HG03175 (cell line): ENCODE results near the gene ORM2.
"Not testable (repeated sequence)": the region's sequence is repeated elsewhere in the genome, so short reads cannot be mapped to it uniquely, and the experiment has no call there.

Experiments
- ATAC-seq: cut with Tn5 transposase; IDR thresholded peaks from one replicate; pipeline ENCODE4 v1.9.1; 2021; ENCODE audit warnings: mild to moderate bottlenecking, moderate library complexity; ENCODE audit not compliant: unreplicated experiment

ORM2 gene

GRCh38 chr9:114329625-114330022 is at the start of gene ORM2:
Gene ORM2 (plus strand): TSS chr9:114329869. CDS start chr9:114329905, 36 bp downstream.
- not testable (repeated sequence) for ATAC-seq

GRCh38 chr9:114280636-114281472 is 48.8 kb upstream of the ORM2 start:
- ATAC-seq, result no peak

GRCh38 chr9:114281473-114282103 is 48.1 kb upstream of the ORM2 start:
- no peak for ATAC-seq

DNA sequence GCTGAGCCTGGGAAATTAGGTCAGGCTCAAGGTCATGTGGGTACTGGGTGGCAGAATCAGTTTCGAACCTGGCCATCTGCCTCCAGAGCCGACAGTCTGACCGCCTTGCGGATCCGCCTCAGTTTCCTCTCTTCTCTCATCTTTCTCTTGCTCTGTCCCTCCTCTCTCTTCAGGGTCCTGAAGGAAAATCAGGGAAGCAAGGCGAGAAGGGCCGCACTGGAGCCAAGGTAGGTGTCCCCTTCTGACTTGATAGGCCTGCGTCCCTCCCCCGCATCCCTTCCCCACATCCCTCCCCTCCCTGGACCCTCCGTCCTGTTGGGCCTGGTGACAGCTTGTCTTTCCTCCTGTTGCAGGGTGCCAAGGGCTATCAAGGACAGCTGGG is 47.6 kb upstream of the ORM2 start:
- no peak for ATAC-seq

- no peak for ATAC-seq
Measured at GRCh38 chr9:114282507-114282906, 47.2 kb upstream of the ORM2 start.

DNA sequence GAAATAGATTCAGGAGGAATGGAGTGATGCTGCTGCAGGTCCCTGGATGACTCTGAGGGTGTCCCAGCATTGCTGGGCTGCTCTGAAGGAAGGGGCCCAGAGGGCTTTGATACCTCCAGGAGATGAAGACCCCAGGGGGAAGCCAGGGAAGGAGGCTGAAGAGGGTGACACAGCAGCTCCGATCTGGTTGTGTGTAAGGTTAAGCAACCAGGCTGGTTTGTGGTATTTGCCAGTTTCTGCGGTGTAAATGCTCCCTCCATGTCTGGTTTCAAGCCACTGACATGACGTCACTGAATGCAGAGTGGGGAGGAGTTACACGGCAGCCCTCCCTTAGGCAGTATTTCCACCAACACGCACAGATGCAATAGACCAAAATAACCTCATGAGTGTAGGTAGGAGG is 46.7 kb upstream of the ORM2 start:
- no peak for ATAC-seq

DNA sequence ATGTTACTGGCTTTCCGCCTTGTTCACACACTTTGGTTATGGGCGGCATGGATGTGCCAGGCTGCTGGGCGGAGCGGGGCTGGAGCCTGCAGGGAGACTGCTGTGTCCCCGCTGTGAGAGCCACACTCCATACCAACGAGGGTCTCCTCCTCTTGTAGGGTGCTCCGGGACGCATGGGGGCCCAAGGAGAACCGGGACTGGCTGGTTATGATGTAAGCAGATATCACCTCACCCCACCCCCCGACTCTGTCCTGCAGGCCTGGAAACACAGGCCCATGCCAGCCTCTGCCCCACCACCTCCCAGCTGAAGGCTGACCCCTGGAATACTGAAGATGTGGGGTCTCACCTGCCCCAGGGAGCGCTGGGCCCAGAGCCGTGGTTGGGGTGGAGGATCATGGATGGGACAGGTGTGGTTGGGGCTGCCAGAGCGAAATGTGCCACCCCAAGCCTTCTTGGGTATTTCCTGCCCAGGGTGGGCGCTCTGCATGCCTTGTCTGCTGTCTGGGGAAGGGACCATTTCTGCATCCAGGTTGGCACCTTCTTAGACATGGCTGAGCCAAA is 46.0 kb upstream of the ORM2 start:
- ATAC-seq, result no peak

- no peak for ATAC-seq
Measured at GRCh38 chr9:114284316-114285060, 45.2 kb upstream of the ORM2 start.

GRCh38 chr9:114285166-114285867 is 44.4 kb upstream of the ORM2 start:
- ATAC-seq, result no peak

DNA sequence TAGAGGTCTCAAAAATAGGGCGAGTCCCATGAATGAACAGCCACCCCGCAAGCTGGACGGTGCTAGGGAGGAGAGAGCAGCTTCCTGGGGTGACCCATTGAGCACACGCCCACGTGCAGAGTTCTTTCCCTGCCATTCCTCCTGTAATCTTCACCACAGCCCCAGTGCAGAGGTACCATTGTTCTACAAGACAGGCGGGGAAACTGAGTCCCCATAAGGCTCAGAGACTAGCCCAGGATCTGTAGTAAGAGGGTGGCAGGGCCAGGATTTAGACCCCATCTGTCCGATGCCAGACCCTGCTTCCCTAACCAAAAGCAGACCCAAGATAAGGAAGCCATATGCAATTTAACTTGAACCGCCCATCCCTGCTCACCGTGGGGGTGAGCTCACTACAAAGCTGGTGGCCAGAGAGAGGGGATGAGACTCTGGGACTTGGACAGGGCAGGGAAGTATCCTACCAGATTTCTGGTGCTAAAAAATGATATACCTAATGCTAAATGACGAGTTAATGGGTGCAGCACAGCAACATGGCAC is 43.5 kb upstream of the ORM2 start:
- no peak for ATAC-seq

DNA sequence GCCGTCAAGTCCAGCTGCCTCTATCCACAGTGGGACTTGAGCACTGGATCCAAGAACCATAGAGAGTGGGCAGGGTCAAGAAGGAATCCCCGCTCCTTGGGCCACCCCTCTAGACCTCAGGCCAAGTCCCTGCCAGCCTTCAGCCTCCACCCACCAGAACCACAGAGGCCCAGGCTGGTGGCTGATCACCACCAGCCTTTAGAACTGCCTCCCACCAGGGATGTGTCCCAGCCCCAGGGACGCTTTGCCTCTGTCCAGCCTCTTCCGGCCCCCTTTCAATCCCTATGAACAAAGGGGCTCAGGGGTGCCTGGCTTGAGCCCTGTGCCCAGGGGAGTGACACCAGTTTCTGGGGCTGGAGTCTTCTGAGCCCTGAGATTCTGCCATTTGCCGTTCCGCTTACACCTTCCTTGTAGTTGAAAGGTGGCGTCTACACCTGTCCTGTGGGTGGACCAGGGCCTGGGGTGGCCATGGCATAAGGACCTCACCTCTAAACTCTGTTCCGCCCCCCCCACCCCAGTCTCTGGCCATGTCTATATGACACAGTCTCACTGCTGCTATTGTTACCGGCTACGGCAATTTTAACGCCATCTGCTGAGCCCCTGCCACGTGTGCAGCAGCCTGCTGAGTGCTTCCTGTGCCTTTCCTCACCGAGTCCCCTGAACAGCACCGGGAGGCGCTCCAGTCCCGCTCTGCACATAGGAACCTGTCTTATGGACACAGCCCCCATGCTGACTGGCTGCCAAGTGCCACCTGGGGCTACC is 42.5 kb upstream of the ORM2 start:
- no peak for ATAC-seq

GRCh38 chr9:114287763-114288192 is 41.9 kb upstream of the ORM2 start:
- no peak for ATAC-seq

GRCh38 chr9:114288193-114289091 is 41.2 kb upstream of the ORM2 start:
- ATAC-seq, result no peak

GRCh38 chr9:114289106-114289505 is 40.6 kb upstream of the ORM2 start:
- ATAC-seq, result no peak

GRCh38 chr9:114289571-114290481 is 39.8 kb upstream of the ORM2 start:
- no peak for ATAC-seq

DNA sequence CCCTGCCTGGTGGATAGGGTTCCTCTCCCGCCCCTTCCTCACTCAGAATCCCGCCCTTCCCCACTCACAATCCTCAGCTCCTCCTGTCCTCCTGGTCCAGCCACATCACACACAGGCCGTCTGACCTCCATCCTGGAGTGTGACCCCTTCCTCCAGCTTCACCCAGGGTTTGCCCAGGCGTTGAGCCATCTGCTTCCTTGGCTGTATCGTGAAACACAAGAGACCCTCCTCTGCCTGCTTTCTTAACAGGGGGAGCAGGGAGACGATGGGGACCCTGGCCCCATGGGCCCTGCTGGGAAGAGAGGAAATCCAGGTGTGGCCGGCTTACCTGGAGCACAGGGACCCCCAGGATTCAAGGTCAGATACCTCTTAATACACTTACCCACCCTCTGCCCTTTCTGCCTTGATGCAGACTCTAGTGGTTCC is 39.1 kb upstream of the ORM2 start:
- no peak for ATAC-seq

DNA sequence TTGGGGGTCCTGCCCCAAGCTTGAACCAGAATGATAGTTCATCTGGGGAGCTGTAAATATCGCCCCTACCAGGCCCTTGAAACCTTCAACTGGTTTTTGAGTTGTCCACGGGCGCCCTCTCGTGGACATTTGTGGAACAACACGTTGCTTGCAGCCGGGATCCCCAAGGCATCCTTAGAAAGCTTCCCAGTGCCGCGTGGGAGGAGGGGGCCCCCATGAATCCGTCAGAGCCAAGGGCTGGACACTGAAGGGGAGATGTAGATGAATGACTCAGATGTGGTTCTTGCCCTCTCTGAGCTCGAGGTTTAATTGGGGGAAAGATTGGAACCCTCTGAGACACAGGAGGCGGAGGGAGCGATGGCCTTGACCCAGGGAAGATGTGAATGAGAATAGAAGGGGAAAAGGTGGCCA is 38.6 kb upstream of the ORM2 start:
- ATAC-seq, result no peak
